LNCaP clone FGC (cell line): ENCODE data around the gene CLDN34.

ENCODE experiments used
- DNase-seq: peaks from one replicate; pipeline ENCODE4 v3.0.0-alpha.2; 2011; ENCODE audit warnings: low read depth
- H3K4me3 ChIP-seq: 2 replicates; pipeline ENCODE4 v1.5.1; 2011; ENCODE audit warnings: mild to moderate bottlenecking, low read depth, low read length, control low read depth
- TF ChIP-seq, protein P1 (sequence below): IDR thresholded peaks from 2 replicates; pipeline ENCODE4 v1.5.1; 2012; ENCODE audit warnings: mild to moderate bottlenecking; ENCODE audit not compliant: control insufficient read depth, insufficient read depth; ENCODE audit errors: extremely low read depth

CLDN34 gene

DNA sequence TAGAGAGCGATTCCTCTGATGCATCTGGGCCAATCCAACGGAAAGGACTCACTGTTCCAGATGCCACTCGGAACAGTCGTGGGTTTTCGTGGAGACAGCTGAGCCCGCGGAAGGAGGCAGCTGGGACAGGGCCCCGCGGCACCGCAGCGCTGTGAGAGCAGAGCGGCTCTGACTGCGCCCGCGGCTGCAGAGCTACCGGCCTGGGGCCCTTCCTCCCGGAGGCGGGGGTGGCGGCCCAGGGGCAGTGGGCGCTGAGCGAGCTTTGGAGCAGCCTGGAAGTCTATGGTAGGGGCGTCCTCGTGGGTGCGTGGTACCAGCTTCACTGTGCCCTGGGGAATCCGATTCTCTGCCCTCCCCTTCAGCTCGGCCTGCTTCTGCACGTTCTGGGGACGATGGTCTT, 24.9 kb downstream of the CLDN34 start:
- TF ChIP-seq, protein P1, sequence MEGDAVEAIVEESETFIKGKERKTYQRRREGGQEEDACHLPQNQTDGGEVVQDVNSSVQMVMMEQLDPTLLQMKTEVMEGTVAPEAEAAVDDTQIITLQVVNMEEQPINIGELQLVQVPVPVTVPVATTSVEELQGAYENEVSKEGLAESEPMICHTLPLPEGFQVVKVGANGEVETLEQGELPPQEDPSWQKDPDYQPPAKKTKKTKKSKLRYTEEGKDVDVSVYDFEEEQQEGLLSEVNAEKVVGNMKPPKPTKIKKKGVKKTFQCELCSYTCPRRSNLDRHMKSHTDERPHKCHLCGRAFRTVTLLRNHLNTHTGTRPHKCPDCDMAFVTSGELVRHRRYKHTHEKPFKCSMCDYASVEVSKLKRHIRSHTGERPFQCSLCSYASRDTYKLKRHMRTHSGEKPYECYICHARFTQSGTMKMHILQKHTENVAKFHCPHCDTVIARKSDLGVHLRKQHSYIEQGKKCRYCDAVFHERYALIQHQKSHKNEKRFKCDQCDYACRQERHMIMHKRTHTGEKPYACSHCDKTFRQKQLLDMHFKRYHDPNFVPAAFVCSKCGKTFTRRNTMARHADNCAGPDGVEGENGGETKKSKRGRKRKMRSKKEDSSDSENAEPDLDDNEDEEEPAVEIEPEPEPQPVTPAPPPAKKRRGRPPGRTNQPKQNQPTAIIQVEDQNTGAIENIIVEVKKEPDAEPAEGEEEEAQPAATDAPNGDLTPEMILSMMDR = no peak
- no peak overlapping the region for H3K4me3 ChIP-seq
- DNase-seq = no peak

DNA sequence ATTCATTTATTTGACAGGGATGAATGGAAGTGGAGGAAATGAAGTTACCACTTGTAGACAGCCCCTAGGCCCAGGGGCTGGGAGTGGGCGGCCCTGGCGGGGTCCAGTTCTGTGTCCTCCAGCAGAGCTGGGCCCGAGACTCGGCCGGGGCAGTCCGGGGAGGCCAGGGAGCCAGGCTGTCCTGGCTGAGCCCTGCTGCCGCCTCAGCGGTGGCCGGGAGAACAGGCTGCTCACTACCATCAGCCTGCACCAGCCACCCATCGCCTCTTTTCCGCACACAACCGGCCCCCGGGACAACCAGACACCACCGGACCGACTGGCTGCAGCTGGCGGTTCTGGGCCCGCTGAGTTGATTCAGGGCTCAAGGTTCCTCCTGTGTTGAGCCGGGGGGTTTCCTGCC, 25.6 kb downstream of the CLDN34 start:
- TF ChIP-seq, protein P1 = no peak
- H3K4me3 ChIP-seq = no peak overlapping the region
- no peak for DNase-seq

DNA sequence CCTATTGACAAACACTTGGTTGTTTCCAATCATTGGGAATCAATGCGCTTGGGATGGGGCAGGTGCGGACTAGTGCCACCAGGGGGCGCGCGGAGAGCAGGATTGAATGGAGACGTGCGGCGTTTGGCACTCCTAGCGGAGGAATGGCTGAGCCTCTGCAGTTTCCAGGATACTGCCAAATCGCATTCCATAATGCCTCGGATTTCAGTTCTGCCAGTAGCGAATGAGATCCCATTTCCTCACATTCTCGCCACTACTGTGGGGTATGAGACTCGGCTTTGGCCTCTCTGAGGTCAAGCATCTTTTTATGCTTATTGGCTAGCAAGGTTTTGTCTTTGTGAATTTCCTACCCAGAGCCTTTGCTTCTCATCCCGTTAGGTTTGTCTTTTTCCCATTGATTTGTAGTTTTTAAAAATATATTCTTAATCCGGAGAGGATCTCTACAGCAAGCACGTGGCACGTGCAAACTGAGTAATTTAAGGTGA, 28.7 kb downstream of the CLDN34 start:
- H3K4me3 ChIP-seq = no peak overlapping the region
- no peak for DNase-seq

DNA sequence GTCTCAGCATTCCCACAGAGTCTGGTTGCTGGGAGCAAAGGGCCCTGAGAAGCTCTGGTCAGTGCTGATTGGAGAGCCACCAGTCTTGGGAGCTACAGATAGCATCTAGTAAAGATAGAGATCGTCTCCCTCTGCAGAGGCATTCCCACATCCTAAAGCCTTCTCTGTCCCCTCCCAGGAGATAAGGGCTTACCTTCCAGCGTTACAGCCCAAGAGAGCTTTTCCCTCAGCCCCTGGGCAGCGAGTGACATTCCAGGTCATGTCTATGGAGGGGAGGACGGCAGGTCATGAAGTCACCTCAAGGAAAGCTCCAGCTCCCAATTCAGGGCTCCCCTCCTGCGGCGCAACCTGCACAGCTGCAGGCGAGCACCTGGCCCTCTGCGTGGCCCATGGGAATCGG, 29.9 kb downstream of the CLDN34 start:
- TF ChIP-seq, protein P1 = no peak
- H3K4me3 ChIP-seq = no peak overlapping the region
- DNase-seq = no peak

More for the DNA sequence above, 28.7 kb downstream of the CLDN34 start:
- TF ChIP-seq, protein P1 = peak; percentile 78

DNA sequence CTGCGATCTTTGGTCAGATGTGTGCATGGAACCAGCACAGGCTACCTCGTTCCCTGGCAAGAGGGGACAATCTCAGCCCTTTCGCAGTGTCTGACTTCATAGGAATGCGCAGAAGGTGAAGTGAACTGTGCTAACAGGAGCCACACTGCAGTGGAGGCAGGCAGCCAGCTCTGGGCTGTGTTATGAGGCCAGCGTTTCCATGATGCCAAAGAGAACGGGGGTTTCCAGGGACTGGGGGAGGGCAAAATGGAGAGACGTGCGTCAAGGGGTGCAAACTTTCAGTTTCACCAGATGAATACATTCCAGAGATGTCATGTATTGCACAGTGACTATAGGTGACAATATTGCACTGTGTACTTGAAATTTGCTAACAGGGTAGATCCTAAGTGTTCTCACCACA, 30.4 kb downstream of the CLDN34 start:
- DNase-seq = no peak
- no peak overlapping the region for H3K4me3 ChIP-seq
- TF ChIP-seq, protein P1 = no peak

DNA sequence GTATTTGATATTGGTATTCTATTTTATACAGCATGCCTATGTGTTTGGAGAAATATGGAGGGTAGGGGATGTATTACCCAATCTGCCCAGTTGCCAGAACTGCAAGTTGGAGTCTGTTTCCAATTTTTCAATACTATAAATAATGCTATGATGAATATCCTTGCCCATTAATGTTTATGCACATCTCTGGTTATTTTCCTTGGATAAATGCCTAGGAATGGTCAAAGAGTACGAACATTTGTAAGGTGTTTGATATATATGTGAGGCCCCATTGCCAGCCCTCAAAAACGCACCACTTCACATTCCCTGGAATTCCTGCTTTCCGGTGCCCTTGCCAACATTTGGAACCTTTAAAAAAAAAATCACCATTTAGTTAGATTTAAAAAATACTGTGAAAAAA, 34.3 kb downstream of the CLDN34 start:
- no peak for DNase-seq
- TF ChIP-seq, protein P1 = no peak
- H3K4me3 ChIP-seq = no peak overlapping the region

DNA sequence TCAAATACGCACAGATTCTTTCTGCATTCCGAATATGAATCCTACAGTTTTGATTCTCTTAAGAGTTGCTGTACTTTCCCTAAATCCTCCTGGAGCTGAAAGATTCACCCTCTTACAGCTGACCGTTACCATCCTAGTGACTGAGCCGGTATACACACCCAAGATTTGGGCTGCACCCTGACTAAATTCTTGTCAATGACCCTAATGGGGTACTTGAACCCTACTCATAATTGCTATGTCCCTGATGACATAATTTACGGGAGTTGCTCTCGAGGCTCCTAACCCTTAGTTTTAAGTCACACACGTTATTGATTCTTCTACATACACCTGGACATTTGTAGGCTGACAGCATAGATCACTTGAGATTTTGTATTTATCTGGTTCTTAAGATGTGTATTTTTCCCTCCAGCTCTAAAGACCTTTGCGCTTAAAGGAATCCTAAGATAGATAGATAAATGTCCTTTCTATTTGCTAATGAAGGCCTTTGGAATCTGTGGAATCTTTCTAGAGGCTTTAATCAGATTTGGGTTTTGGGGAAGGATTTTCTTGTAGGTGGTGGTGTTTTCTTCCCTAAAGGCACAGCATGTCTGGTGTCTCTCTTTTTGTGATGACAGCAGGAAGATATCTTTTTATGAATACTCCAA, 37.8 kb downstream of the CLDN34 start:
- no peak overlapping the region for H3K4me3 ChIP-seq
- no peak for DNase-seq
- TF ChIP-seq, protein P1 = no peak
